ENCODE data around the gene DPEP2. TPM values are rescaled to one million over a fixed set of nuclear protein-coding genes. Genes with fewer than 3 reads are reported as not detected.
"Not testable (repeated sequence)": the region's sequence is repeated elsewhere in the genome, so short reads cannot be mapped to it uniquely, and the experiment has no call there.

The DPEP2 gene
- total and polyA plus RNA-seq, 7 experiments from 2014 or later, result 26.7 to 159 (median 64.8) TPM

GRCh38 chr16:68000450-68000849 is 1.2 kb upstream of the DPEP2 start:
- CTCF ChIA-PET, result interaction anchor here (0.9 to 1.6 kb wide), 5 partner anchors 10 to 40 kb away, joined by 3 to 5 read pairs (median 4); no protein-coding TSS in a partner anchor
- DNase-seq (peak in 6 of 9 donors; percentile 37 to 63 (median 51)), ATAC-seq (peak; percentile 26)
- Mint-ChIP-seq H3K4me3 (peak overlapping the region; percentile 80 to 94 (median 90)), H3K27me3 (no peaks in the 10 kb centered on the region), H3K36me3 (peaks cover 0 to 18% (median 7%) of the 10 kb centered on the region in 5 donors), H3K4me1 (peaks cover 29 to 86% (median 57%) of the 10 kb centered on the region in 7 donors), H3K9me3 (peaks cover 0 to 8% (median 0%) of the 10 kb centered on the region in 11 donors), H3K27ac (peak overlapping the region; percentile 84 to 99 (median 95))
- Histone ChIP-seq H3K4me3 (ENCODE audit: low read length) (peak overlapping the region; percentile 75), H3K9me3 (ENCODE audit: control insufficient read depth in 2 of 3, low read length in 3 of 3) (no peaks in the 10 kb centered on the region), H3K36me3 (ENCODE audit: control insufficient read depth in 2 of 3, insufficient read depth in 3 of 3, low read length in 3 of 3) (no peaks in the 10 kb centered on the region), H3K4me1 (ENCODE audit: control insufficient read depth in 2 of 2, insufficient read depth in 2 of 2, low read length in 2 of 2) (peaks cover 34 to 51% of the 10 kb centered on the region in 2 donors), H3K27me3 (ENCODE audit: control insufficient read depth in 2 of 2, insufficient read depth in 2 of 2, low read length in 2 of 2) (no peaks in the 10 kb centered on the region), H3K27ac (ENCODE audit: low read depth, low read length) (peak overlapping the region; percentile 64)
- POLR2A ChIA-PET, result interaction anchor here (0.7 to 20.6 kb wide), 21 partner anchors 9 to 194 kb away, joined by 3 to 422 read pairs (median 5); partner anchors contain the start of genes DDX28, DPEP2NB, DUS2 and NFATC3
- intact Hi-C loops (cut with micrococcal nuclease), result no loop called here

- Histone ChIP-seq H3K36me3 (ENCODE audit: control insufficient read depth in 2 of 3, insufficient read depth in 3 of 3, low read length in 3 of 3) (no peaks in the 10 kb centered on the region), H3K4me3 (ENCODE audit: low read length) (peak overlapping the region; percentile 75), H3K27ac (ENCODE audit: low read depth, low read length) (peak overlapping the region; percentile 64), H3K9me3 (ENCODE audit: control insufficient read depth in 2 of 3, low read length in 3 of 3) (no peaks in the 10 kb centered on the region), H3K4me1 (ENCODE audit: control insufficient read depth in 2 of 2, insufficient read depth in 2 of 2, low read length in 2 of 2) (peaks cover 29 to 47% of the 10 kb centered on the region in 2 donors), H3K27me3 (ENCODE audit: control insufficient read depth in 2 of 2, insufficient read depth in 2 of 2, low read length in 2 of 2) (no peaks in the 10 kb centered on the region)
- DNase-seq, result peak in 2 of 9 donors; percentile 27 to 39
- peaks cover 0 to 20% (median 7%) of the 10 kb centered on the region in 5 donors for H3K36me3 Mint-ChIP-seq
- CTCF ChIA-PET, result interaction anchor here (0.9 to 1.7 kb wide), 6 partner anchors 8 to 41 kb away, joined by 3 to 7 read pairs (median 4); no protein-coding TSS in a partner anchor
- peak overlapping the region; percentile 80 to 94 (median 90) for H3K4me3 Mint-ChIP-seq
- peak; percentile 34 for ATAC-seq
- H3K27me3 Mint-ChIP-seq, result no peaks in the 10 kb centered on the region
- POLR2A ChIA-PET, result interaction anchor here (0.7 to 20.6 kb wide), 22 partner anchors 9 to 437 kb away, joined by 3 to 422 read pairs (median 6); partner anchors contain the start of genes DDX28, DPEP2NB, DUS2 and NFATC3
- H3K4me1 Mint-ChIP-seq, result peaks cover 28 to 86% (median 57%) of the 10 kb centered on the region in 7 donors
- H3K9me3 Mint-ChIP-seq, result peaks cover 0 to 8% (median 0%) of the 10 kb centered on the region in 11 donors
- H3K27ac Mint-ChIP-seq, result peak overlapping the region; percentile 84 to 99 (median 95)
- intact Hi-C loops (cut with micrococcal nuclease), result loop anchor here in 1 of 2 donors (1.0 kb wide), 1 partner anchor 23 kb away; the partner anchor contains the start of genes DDX28 and DUS2
These were observed 701 bp upstream of the DPEP2 start for GRCh38 chr16:67999985-68000384.

GRCh38 chr16:67998231-67998778 is 979 bp downstream of the DPEP2 start:
- H3K9me3 ChIP-seq (ENCODE audit: control insufficient read depth in 2 of 3, low read length in 3 of 3); H3K9me3 Mint-ChIP-seq; DNase-seq; ATAC-seq; H3K27me3 Mint-ChIP-seq; H3K27me3 ChIP-seq (ENCODE audit: control insufficient read depth in 2 of 2, insufficient read depth in 2 of 2, low read length in 2 of 2); H3K36me3 ChIP-seq (ENCODE audit: control insufficient read depth in 2 of 3, insufficient read depth in 3 of 3, low read length in 3 of 3); intact Hi-C loops (cut with micrococcal nuclease): not testable (repeated sequence)
- H3K4me1 ChIP-seq (ENCODE audit: control insufficient read depth in 2 of 2, insufficient read depth in 2 of 2, low read length in 2 of 2), result peaks cover 32 to 46% of the 10 kb centered on the region in 2 donors
- peak overlapping the region; percentile 75 for H3K4me3 ChIP-seq (ENCODE audit: low read length)
- ChIA-PET POLR2A (interaction anchor here (0.6 to 20.6 kb wide), 25 partner anchors 8 to 233 kb away, joined by 3 to 422 read pairs (median 5); partner anchors contain the start of genes DDX28, DPEP2NB, DUS2 and NUTF2), CTCF (interaction anchor here (0.6 to 1.8 kb wide), 8 partner anchors 10 to 87 kb away, joined by 3 to 10 read pairs (median 4); partner anchors contain the start of genes DDX28, DUS2 and NFATC3)
- Mint-ChIP-seq H3K4me3 (peak overlapping the region; percentile 80 to 94 (median 90)), H3K4me1 (peaks cover 23 to 83% (median 64%) of the 10 kb centered on the region in 7 donors), H3K27ac (peak overlapping the region; percentile 84 to 99 (median 95)), H3K36me3 (peaks cover 0 to 21% (median 7%) of the 10 kb centered on the region in 5 donors)
- peak overlapping the region; percentile 64 for H3K27ac ChIP-seq (ENCODE audit: low read depth, low read length)

- POLR2A ChIA-PET, result interaction anchor here (0.7 to 20.6 kb wide), 8 partner anchors 10 to 840 kb away, joined by 3 to 422 read pairs (median 4); partner anchors contain the start of genes DDX28, DPEP2NB and DUS2
- DNase-seq (no peak), ATAC-seq (no peak)
- Mint-ChIP-seq H3K9me3 (peaks cover 0 to 8% (median 0%) of the 10 kb centered on the region in 11 donors), H3K4me1 (peaks cover 23 to 78% (median 59%) of the 10 kb centered on the region in 7 donors), H3K36me3 (peaks cover 0 to 22% (median 7%) of the 10 kb centered on the region in 5 donors), H3K4me3 (peak overlapping the region in 5 of 10 donors; percentile 13 to 52 (median 36)), H3K27ac (peak overlapping the region in 7 of 9 donors; percentile 26 to 98 (median 81)), H3K27me3 (no peaks in the 10 kb centered on the region)
- H3K4me1 ChIP-seq (ENCODE audit: control insufficient read depth in 2 of 2, insufficient read depth in 2 of 2, low read length in 2 of 2), result peaks cover 32 to 48% of the 10 kb centered on the region in 2 donors
- peak overlapping the region; percentile 48 for H3K27ac ChIP-seq (ENCODE audit: low read depth, low read length)
- H3K9me3 ChIP-seq (ENCODE audit: control insufficient read depth in 2 of 3, low read length in 3 of 3), result no peaks in the 10 kb centered on the region
- CTCF ChIA-PET, result interaction anchor here (1.0 to 2.0 kb wide), 3 partner anchors 25 to 67 kb away, joined by 3 to 12 read pairs (median 3); no protein-coding TSS in a partner anchor
- intact Hi-C loops (cut with micrococcal nuclease), result no loop called here
- H3K27me3 ChIP-seq (ENCODE audit: control insufficient read depth in 2 of 2, insufficient read depth in 2 of 2, low read length in 2 of 2), result no peaks in the 10 kb centered on the region
- no peak overlapping the region for H3K4me3 ChIP-seq (ENCODE audit: low read length)
- peaks cover 0 to 7% (median 0%) of the 10 kb centered on the region in 3 experiments for H3K36me3 ChIP-seq (ENCODE audit: control insufficient read depth in 2 of 3, insufficient read depth in 3 of 3, low read length in 3 of 3)
These were observed 2.6 kb downstream of the DPEP2 start for GRCh38 chr16:67996666-67997065.

GRCh38 chr16:67995423-67995822 is 3.9 kb downstream of the DPEP2 start:
- intact Hi-C loops (cut with micrococcal nuclease), result no loop called here
- Histone ChIP-seq H3K27ac (ENCODE audit: low read depth, low read length) (peak overlapping the region; percentile 22), H3K27me3 (ENCODE audit: control insufficient read depth in 2 of 2, insufficient read depth in 2 of 2, low read length in 2 of 2) (no peaks in the 10 kb centered on the region), H3K4me3 (ENCODE audit: low read length) (no peak overlapping the region), H3K4me1 (ENCODE audit: control insufficient read depth in 2 of 2, insufficient read depth in 2 of 2, low read length in 2 of 2) (peaks cover 22 to 36% of the 10 kb centered on the region in 2 donors), H3K9me3 (ENCODE audit: control insufficient read depth in 2 of 3, low read length in 3 of 3) (no peaks in the 10 kb centered on the region), H3K36me3 (ENCODE audit: control insufficient read depth in 2 of 3, insufficient read depth in 3 of 3, low read length in 3 of 3) (peaks cover 0 to 13% (median 0%) of the 10 kb centered on the region in 3 experiments)
- Mint-ChIP-seq H3K4me3 (peak overlapping the region; percentile 48 to 73 (median 60)), H3K27me3 (no peaks in the 10 kb centered on the region), H3K4me1 (peaks cover 20 to 68% (median 52%) of the 10 kb centered on the region in 7 donors), H3K27ac (peak overlapping the region; percentile 81 to 98 (median 87)), H3K36me3 (peaks cover 0 to 23% (median 7%) of the 10 kb centered on the region in 5 donors), H3K9me3 (peaks cover 0 to 8% (median 0%) of the 10 kb centered on the region in 11 donors)
- POLR2A ChIA-PET, result interaction anchor here (1.0 to 20.6 kb wide), 8 partner anchors 9 to 70 kb away, joined by 3 to 422 read pairs (median 11); partner anchors contain the start of genes DDX28, DPEP2NB, DUS2 and PSMB10
- DNase-seq (no peak), ATAC-seq (no peak)
- CTCF ChIA-PET, result interaction anchor here (0.6 to 2.0 kb wide), 5 partner anchors 23 to 68 kb away, joined by 3 to 12 read pairs (median 4); partner anchors contain the start of genes DDX28 and DUS2

GRCh38 chr16:67994040-67994408 is 5.3 kb downstream of the DPEP2 start:
- ChIA-PET CTCF (interaction anchor here (0.5 to 1.2 kb wide), 12 partner anchors 9 to 473 kb away, joined by 3 to 13 read pairs (median 5); partner anchors contain the start of genes DDX28, DPEP3 and DUS2), POLR2A (interaction anchor here (0.6 to 20.6 kb wide), 7 partner anchors 9 to 298 kb away, joined by 4 to 422 read pairs (median 13); partner anchors contain the start of genes DDX28, DPEP2NB and DUS2)
- H3K9me3 ChIP-seq (ENCODE audit: control insufficient read depth in 2 of 3, low read length in 3 of 3); intact Hi-C loops (cut with micrococcal nuclease); H3K9me3 Mint-ChIP-seq; H3K27me3 ChIP-seq (ENCODE audit: control insufficient read depth in 2 of 2, insufficient read depth in 2 of 2, low read length in 2 of 2); H3K27me3 Mint-ChIP-seq: not testable (repeated sequence)
- Histone ChIP-seq H3K27ac (ENCODE audit: low read depth, low read length) (peak overlapping the region; percentile 87), H3K36me3 (ENCODE audit: control insufficient read depth in 2 of 3, insufficient read depth in 3 of 3, low read length in 3 of 3) (peaks cover 0 to 13% (median 0%) of the 10 kb centered on the region in 3 experiments), H3K4me3 (ENCODE audit: low read length) (peak overlapping the region; percentile 65), H3K4me1 (ENCODE audit: control insufficient read depth in 2 of 2, insufficient read depth in 2 of 2, low read length in 2 of 2) (peaks cover 8 to 25% of the 10 kb centered on the region in 2 donors)
- DNase-seq (peak in 1 of 9 donors; percentile 18), ATAC-seq (peak; percentile 3)
- peaks cover 10 to 54% (median 41%) of the 10 kb centered on the region in 7 donors for H3K4me1 Mint-ChIP-seq
- peak overlapping the region; percentile 93 to 99 (median 97) for H3K27ac Mint-ChIP-seq
- H3K4me3 Mint-ChIP-seq, result peak overlapping the region; percentile 83 to 94 (median 92)
- H3K36me3 Mint-ChIP-seq, result peaks cover 0 to 23% (median 6%) of the 10 kb centered on the region in 5 donors
